H1 (cell line): ENCODE measurements around the gene LLGL2.

Experiments
- CREB1 ChIP-seq: IDR thresholded peaks from 2 replicates; pipeline ENCODE4 v1.6.1; 2012; ENCODE audit warnings: inconsistent platforms
- CTCF ChIP-seq, 3 experiments: IDR thresholded peaks; 1 replicate in 2 of 3; 2 replicates in 1 of 3; pipeline versions ENCODE4 v1.5.1 to v1.6.1; 2011; ENCODE audit warnings: low read length in 3 of 3, mild to moderate bottlenecking in 3 of 3, inconsistent platforms in 2 of 3, low read depth in 1 of 3, moderate library complexity in 1 of 3; ENCODE audit not compliant: insufficient read depth in 1 of 3; ENCODE audit errors: control extremely low read depth in 1 of 3
- E2F6 ChIP-seq: IDR thresholded peaks from 2 replicates; pipeline ENCODE4 v1.6.1; 2012; ENCODE audit warnings: inconsistent platforms
- JUN ChIP-seq: IDR thresholded peaks from 2 replicates; pipeline ENCODE4 v1.6.1; 2011; ENCODE audit warnings: low read depth, mild to moderate bottlenecking, improper control_type of control experiment, low read length
- SRF ChIP-seq: IDR thresholded peaks from 2 replicates; pipeline ENCODE4 v1.6.1; 2011; ENCODE audit warnings: mild to moderate bottlenecking, low read depth, low read length, moderate library complexity
- TAF7 ChIP-seq: optimal IDR thresholded peaks from 2 replicates; pipeline ENCODE3; 2011; ENCODE audit warnings: low read depth, mild to moderate bottlenecking, inconsistent platforms, low read length, moderate library complexity, borderline replicate concordance
- ZNF274 ChIP-seq: IDR thresholded peaks from 2 replicates; pipeline ENCODE4 v1.7.0; 2012; ENCODE audit warnings: low read length, borderline replicate concordance; ENCODE audit errors: extremely low read depth
- TF ChIP-seq, protein P1 (sequence below): IDR thresholded peaks from 2 replicates; pipeline ENCODE4 v1.6.1; 2011; ENCODE audit warnings: low read length, improper control_type of control experiment

DNA sequence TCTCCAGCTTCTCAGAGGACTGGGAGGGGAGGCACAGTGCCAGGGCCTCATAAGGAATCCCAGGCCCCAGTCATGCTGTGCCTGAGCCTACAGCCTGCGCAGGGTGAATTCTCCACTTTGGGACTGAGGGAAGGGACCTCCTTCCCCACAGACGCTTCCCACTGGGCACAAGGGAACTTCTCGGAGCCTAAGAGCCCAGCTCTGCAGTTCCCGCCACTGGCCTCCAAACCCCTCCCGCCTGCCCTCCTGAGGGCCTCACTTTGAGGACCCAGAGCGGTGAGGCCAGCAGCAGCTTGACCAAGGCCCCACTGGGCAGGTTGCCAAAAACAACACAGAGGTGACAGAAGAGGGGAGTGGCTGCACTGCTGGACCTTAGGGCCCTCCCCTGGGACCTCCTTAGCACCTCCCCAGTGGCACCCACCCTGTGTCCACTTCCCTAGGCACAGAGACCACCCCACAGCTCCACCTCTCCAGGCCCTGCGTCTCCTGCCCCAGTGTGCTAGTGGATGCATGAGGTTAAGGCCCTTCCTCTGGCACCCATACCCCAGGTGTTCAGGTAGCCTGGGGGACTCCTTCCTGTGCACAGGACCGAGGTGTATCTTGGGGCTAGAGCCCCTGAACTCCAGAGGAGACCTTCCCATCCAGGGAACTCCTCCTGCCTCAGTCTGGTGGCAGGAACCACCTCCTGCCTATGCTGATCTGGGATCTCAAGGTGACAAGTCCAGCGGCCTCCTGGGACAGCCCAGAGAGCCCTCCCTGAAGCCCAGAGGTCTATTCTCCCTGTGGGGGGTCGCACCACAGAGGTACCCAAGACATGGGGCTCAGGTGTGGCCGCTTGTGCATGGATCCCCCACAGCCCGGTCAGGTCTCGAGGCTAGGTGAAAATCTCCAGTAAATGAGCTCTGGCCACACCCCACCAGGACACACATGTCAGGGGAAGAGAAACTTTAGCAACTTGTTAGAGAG, 13.6 kb upstream of the LLGL2 start:
- TF ChIP-seq E2F6 = no peak
- no peak for TF ChIP-seq JUN
- no peak for TF ChIP-seq TAF7
- no peak for TF ChIP-seq CREB1
- TF ChIP-seq ZNF274 = no peak
- no peak for TF ChIP-seq SRF
- TF ChIP-seq, protein P1, sequence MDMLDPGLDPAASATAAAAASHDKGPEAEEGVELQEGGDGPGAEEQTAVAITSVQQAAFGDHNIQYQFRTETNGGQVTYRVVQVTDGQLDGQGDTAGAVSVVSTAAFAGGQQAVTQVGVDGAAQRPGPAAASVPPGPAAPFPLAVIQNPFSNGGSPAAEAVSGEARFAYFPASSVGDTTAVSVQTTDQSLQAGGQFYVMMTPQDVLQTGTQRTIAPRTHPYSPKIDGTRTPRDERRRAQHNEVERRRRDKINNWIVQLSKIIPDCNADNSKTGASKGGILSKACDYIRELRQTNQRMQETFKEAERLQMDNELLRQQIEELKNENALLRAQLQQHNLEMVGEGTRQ = no peak
- no peak for TF ChIP-seq CTCF (IDR thresholded peaks at IDR 0.05; ENCODE audit: control extremely low read depth in 1 of 3, insufficient read depth in 1 of 3, low read depth in 1 of 3, low read length in 3 of 3)
